ENCODE data around the gene CPSF3. TPM values are rescaled to one million over a fixed set of nuclear protein-coding genes. Genes with fewer than 3 reads are reported as not detected.

CPSF3 gene
- total RNA-seq, 1 donor from 2014 or later: 44.0 TPM

GRCh38 chr2:9443526-9443925 lies 20.1 kb downstream of the CPSF3 start:
- Mint-ChIP-seq H3K9me3 (no peaks in the 10 kb centered on the region), H3K4me1 (no peaks in the 10 kb centered on the region), H3K4me3 (no peak overlapping the region), H3K27ac (no peak overlapping the region), H3K27me3 (no peaks in the 10 kb centered on the region), H3K36me3 (ENCODE audit: low read depth) (peaks cover 69% of the 10 kb centered on the region)
- ATAC-seq (ENCODE audit: low read depth) (no peak), DNase-seq (no peak)
- TF ChIP-seq CTCF (IDR thresholded peaks at IDR 0.05): no peak
- intact Hi-C loops (cut with micrococcal nuclease): no loop called here
- CTCF ChIA-PET: no interaction called here
- POLR2A ChIA-PET: no interaction called here

- Mint-ChIP-seq H3K4me1 (no peaks in the 10 kb centered on the region), H3K36me3 (ENCODE audit: low read depth) (peaks cover 71% of the 10 kb centered on the region), H3K27me3 (no peaks in the 10 kb centered on the region), H3K4me3 (no peak overlapping the region), H3K27ac (no peak overlapping the region), H3K9me3 (no peaks in the 10 kb centered on the region)
- intact Hi-C loops (cut with micrococcal nuclease): no loop called here
- POLR2A ChIA-PET: no interaction called here
- CTCF ChIA-PET: no interaction called here
- no peak for TF ChIP-seq CTCF (IDR thresholded peaks at IDR 0.05)
- DNase-seq (no peak), ATAC-seq (ENCODE audit: low read depth) (no peak)
These were observed 21.6 kb downstream of the CPSF3 start for GRCh38 chr2:9445089-9445488.

- DNase-seq (no peak), ATAC-seq (ENCODE audit: low read depth) (no peak)
- ChIA-PET POLR2A (interaction anchor here (0.6 to 0.7 kb wide), 2 partner anchors 29 to 81 kb away, joined by 3 to 4 read pairs; no protein-coding TSS in a partner anchor), CTCF (no interaction called here)
- intact Hi-C loops (cut with micrococcal nuclease): no loop called here
- H3K27me3 Mint-ChIP-seq: no peaks in the 10 kb centered on the region
- no peaks in the 10 kb centered on the region for H3K4me1 Mint-ChIP-seq
- no peak overlapping the region for H3K4me3 Mint-ChIP-seq
- peaks cover 63% of the 10 kb centered on the region for H3K36me3 Mint-ChIP-seq (ENCODE audit: low read depth)
- no peak overlapping the region for H3K27ac Mint-ChIP-seq
- no peak for TF ChIP-seq CTCF (IDR thresholded peaks at IDR 0.05)
- no peaks in the 10 kb centered on the region for H3K9me3 Mint-ChIP-seq
These were observed 27.8 kb downstream of the CPSF3 start for GRCh38 chr2:9451231-9451630.

DNA sequence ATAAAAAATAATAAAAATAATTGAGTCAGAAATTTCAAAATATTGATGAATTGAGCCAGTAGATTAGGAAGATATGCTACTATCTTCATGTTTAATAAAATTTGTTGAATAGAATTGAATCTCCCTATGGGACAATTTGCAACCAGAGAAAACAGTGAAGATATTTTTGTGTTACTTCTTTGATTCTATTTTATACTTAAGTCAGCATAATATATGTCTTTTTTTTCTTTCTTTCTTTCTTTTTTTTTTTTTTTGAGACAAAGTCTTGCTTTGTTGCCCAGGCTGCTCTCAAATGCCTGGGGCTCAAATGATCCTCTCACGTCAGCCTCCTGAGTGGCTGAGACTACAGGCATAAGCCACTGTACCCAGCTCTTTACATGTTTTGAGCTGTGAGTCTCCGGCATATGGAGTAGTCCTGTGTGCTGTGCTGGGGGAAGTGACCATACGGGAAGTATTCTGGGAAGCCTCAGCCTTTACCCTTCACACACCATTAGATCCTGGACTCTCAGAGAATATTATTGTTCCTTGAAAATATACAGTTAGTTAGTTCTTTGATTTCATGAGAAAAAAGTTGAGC lies 37.1 kb downstream of the CPSF3 start:
- H3K27ac Mint-ChIP-seq: no peak overlapping the region
- peaks cover 68% of the 10 kb centered on the region for H3K36me3 Mint-ChIP-seq (ENCODE audit: low read depth)

DNA sequence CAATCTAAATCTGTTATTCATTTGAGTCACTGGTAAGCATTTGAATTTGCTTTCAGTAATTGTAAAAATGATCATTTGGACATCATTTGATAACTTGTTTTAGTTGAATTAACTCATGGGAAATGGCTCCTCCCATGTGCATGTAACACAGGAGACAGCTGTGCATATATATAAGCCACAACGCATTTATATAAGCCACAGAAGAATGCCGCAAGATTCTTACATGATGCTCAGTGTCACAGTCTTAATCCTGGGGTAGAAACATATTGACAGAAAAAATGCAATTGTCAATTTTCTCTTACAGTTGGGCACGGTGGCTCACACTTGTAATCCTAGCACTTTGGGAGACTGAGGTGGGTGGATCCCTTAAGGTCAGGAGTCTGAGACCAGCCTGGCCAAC lies 37.6 kb downstream of the CPSF3 start:
- intact Hi-C loops (cut with micrococcal nuclease): no loop called here
- no peak for TF ChIP-seq CTCF (IDR thresholded peaks at IDR 0.05)
- DNase-seq: no peak
- POLR2A ChIA-PET: no interaction called here
- H3K27me3 Mint-ChIP-seq: no peaks in the 10 kb centered on the region
- no peak overlapping the region for H3K27ac Mint-ChIP-seq
- H3K9me3 Mint-ChIP-seq: no peaks in the 10 kb centered on the region
- CTCF ChIA-PET: no interaction called here
- ATAC-seq (ENCODE audit: low read depth): no peak
- no peaks in the 10 kb centered on the region for H3K4me1 Mint-ChIP-seq
- H3K4me3 Mint-ChIP-seq: no peak overlapping the region
- peaks cover 69% of the 10 kb centered on the region for H3K36me3 Mint-ChIP-seq (ENCODE audit: low read depth)

More for the DNA sequence above, 37.1 kb downstream of the CPSF3 start:
- DNase-seq: no peak
- no peak overlapping the region for H3K4me3 Mint-ChIP-seq
- H3K27me3 Mint-ChIP-seq: no peaks in the 10 kb centered on the region
- ChIA-PET POLR2A (no interaction called here), CTCF (no interaction called here)
- intact Hi-C loops (cut with micrococcal nuclease): no loop called here
- no peaks in the 10 kb centered on the region for H3K9me3 Mint-ChIP-seq
- no peak for ATAC-seq (ENCODE audit: low read depth)
- no peaks in the 10 kb centered on the region for H3K4me1 Mint-ChIP-seq
- no peak for TF ChIP-seq CTCF (IDR thresholded peaks at IDR 0.05)

All from activated B cell treated with CpG ODN at 0.5 μM for 24 hours (primary cell).